MV-4-11 (cell line): ENCODE results near the gene SLITRK2.

Experiments
- DNase-seq: peaks from one replicate; lab custom pipeline; 2025; lab: John Stamatoyannopoulos, UW

The SLITRK2 gene

DNA sequence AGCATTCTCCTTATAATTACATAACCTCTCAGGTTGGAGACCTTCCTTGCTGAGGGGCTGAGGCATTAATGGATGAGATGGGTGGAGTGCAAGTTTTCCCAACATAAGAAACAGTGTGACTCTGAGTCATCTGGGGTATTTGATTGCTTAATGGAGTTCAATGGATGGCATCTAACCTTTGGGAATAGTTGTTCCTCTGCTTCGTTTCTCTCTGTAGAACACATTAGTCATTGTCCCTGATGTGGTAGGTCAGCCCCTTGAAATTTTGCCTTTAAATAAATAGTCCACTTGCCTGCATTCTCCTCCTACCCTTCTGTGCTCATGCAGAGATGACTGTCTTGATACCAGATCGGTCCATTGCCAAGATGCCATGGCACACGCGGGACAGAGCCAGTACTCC lies 38.6 kb downstream of the SLITRK2 start:
- DNase-seq, result no peak

DNA sequence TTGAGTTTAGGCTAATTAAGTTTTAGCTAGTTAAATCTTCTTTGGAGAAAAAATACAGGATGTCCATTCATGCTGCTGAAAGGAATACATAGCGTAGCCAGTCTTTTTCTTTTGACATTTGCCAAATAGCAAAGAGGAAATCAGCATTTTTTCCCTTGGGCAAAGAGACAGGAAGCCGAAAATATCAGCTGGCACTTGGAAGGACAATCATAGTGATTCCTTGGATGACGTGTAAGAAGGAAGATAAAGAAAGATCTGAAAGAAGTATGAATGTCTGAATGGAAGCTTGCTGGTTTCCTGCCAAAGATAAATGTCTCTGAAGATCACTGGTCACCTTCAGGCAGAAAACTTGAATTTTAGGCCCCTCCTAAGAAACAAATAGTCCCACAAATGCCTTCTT lies 44.2 kb downstream of the SLITRK2 start:
- DNase-seq, result no peak

DNA sequence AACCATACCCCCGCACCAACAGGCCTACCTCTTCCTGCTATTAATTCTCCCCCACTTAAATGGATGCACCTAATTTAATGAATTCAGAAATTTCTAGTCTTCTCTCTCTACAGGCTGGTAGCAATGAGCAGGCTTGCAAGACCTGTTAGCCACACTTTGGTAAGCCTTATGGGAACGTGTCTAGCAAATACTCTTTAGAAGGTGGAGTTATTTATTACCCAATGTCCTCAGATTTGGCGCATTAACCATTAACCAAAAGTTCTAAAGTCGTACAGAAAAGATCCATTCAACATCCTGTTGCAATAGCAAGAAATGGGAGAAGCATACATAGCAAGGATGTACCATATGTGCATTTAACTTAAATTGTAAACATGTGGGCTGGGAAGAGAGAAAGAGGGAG lies 47.5 kb downstream of the SLITRK2 start:
- DNase-seq, result no peak
